Right lobe of liver (tissue), 4 donors: Measurements from ENCODE around the gene TACC3.

ENCODE experiments used
- CTCF ChIP-seq, 4 donors: fragments of 200-600 bp in 3 of 4; fragments of 450-650 bp in 1 of 4; IDR thresholded peaks; one replicate each; pipeline versions ENCODE4 v1.5.1 to v1.8.0; 2016 to 2022; ENCODE audit warnings: antibody characterized with exemption in 4 of 4, mild to moderate bottlenecking in 2 of 4
- POLR2A ChIP-seq: fragments of 450-650 bp; IDR thresholded peaks from one replicate; pipeline ENCODE4 v1.6.1; 2017; ENCODE audit warnings: antibody characterized with exemption, mild to moderate bottlenecking
- donor health status: DM: no; HTN: no; CAD: no.
- donor health status: DM: no; HTN: no; CAD: no.
- donor health status: DM: no; HTN: yes; CAD: no.

- TF ChIP-seq CTCF (IDR thresholded peaks at IDR 0.05): no peak
- TF ChIP-seq POLR2A: no peak
These were observed 47.6 kb upstream of the TACC3 start for GRCh38 chr4:1673671-1674070.
